ENCODE results near the gene YEATS2.

- no peak for TF ChIP-seq CTCF (IDR thresholded peaks at IDR 0.05)
- no peak for TF ChIP-seq ZFX (IDR thresholded peaks at IDR 0.05; ENCODE audit: borderline replicate concordance)
Measured at GRCh38 chr3:183695569-183696364, 1.8 kb upstream of the YEATS2 start.

All from 22Rv1 (cell line).